Subcutaneous adipose tissue (tissue), 4 donors: ENCODE results near the gene DNAJC9. TPM values are rescaled to one million over a fixed set of nuclear protein-coding genes. Genes with fewer than 3 reads are reported as not detected.

ENCODE experiments used
- total RNA-seq, 4 donors: library from RNA; depleted of rRNA; stranded (reverse); fragments of >200 nt; gene quantifications; one replicate each; pipeline ENCODE4 v1.1.0, GENCODE V29; 2016
- TF ChIP-seq, protein P1 (sequence below): fragments of 450-650 bp; IDR thresholded peaks from one replicate; pipeline ENCODE4 v1.5.1; 2016; ENCODE audit warnings: low read depth, mild to moderate bottlenecking, control low read depth, antibody characterized with exemption, moderate library complexity

The DNAJC9 gene
- total RNA-seq, 4 donors from 2014 or later = 11.7 to 16.3 (median 14.3) TPM

- TF ChIP-seq, protein P1, sequence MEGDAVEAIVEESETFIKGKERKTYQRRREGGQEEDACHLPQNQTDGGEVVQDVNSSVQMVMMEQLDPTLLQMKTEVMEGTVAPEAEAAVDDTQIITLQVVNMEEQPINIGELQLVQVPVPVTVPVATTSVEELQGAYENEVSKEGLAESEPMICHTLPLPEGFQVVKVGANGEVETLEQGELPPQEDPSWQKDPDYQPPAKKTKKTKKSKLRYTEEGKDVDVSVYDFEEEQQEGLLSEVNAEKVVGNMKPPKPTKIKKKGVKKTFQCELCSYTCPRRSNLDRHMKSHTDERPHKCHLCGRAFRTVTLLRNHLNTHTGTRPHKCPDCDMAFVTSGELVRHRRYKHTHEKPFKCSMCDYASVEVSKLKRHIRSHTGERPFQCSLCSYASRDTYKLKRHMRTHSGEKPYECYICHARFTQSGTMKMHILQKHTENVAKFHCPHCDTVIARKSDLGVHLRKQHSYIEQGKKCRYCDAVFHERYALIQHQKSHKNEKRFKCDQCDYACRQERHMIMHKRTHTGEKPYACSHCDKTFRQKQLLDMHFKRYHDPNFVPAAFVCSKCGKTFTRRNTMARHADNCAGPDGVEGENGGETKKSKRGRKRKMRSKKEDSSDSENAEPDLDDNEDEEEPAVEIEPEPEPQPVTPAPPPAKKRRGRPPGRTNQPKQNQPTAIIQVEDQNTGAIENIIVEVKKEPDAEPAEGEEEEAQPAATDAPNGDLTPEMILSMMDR = no peak
Observed at GRCh38 chr10:73233883-73234282, 13.2 kb downstream of the DNAJC9 start.

DNA sequence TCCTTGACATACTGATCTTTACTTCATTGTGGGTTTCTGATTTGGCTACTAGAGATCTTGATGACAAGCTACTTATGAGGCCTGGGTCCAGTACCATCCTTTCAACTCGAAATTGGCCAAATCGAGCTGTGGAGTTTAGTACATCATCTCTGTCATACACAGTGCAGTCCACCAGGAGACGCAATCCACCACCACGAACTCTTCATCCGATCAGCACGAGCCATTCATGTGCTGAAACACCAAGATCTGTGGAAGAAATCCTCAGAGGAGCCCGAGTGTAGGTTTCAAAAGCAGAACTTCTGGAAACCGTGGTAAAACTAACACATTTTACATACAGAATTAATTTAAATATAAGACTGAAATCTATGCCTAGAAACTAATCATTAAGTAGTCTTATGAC lies 14.2 kb downstream of the DNAJC9 start:
- TF ChIP-seq, protein P1 = no peak

DNA sequence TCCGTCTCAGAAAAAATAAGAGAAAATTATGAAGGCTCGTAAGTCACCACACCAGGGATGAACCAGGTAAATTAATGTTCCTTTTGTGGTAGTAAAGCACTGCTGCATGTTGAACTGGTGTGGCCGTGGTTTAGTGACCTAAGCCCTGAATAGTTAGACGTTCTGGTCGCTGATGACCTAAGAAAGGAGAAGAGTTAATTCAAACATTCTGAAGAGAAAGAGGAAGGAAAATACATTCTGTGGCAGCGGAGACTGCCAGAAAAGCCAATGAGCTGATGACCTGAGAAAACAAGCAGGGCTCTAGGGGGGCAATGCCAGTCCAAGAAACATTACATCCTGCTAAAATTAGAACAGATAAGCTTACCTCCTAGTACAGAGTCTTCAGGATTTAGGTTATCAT lies 17.5 kb downstream of the DNAJC9 start:
- TF ChIP-seq, protein P1 = no peak

- TF ChIP-seq, protein P1 = no peak
Observed at GRCh38 chr10:73228247-73228646, 18.8 kb downstream of the DNAJC9 start.

GRCh38 chr10:73226663-73227062 lies 20.4 kb downstream of the DNAJC9 start:
- TF ChIP-seq, protein P1 = no peak

DNA sequence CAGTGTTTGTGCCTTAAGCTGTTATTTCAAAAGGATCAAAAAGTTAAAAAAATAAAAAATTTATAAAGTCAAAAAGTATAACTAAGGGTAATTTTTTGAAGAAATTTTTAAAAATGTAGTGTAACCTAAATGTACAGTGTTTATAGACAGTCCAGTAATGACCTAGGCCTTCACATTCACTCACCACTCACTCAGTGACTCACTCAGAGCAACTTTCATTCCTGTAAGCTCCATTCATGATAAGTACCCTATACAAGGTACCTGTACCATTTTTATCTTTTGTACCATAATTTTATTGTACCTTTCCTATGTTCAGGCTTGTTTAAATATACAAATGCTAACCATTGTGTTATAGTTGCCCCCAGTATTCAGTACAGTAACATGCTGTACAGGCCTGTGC lies 21.5 kb downstream of the DNAJC9 start:
- TF ChIP-seq, protein P1 = no peak

GRCh38 chr10:73220989-73221388 lies 26.1 kb downstream of the DNAJC9 start:
- TF ChIP-seq, protein P1 = no peak
